NCI-H526 treated with DMSO at 0.1 percent for 48 hours (cell line): ENCODE data around the gene CCNE1.
"Not testable (repeated sequence)": the region's sequence is repeated elsewhere in the genome, so short reads cannot be mapped to it uniquely, and the experiment has no call there.

Experiments
- DNase-seq: peaks from one replicate; lab custom pipeline; 2025; lab: John Stamatoyannopoulos, UW

Gene CCNE1

DNA sequence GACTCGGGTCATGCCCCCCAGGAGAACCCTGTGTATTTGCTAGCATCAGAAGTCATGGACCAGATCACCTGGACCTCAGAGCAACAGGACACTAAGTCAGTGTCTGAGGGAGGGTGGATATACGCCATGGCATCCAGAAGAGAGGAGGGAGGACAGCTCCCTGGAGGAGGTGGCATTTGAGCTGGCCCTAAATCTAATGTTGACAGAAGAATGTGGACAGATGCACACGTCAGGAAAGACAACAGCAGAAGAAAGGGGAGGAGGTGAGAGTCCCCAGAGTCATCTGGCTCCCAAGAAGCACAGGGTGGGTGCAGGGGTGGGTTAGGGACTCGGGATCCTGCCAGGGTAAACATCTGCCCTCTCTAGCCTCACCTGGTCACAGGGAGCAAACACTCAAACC lies 24.5 kb upstream of the CCNE1 start:
- no peak for DNase-seq

DNA sequence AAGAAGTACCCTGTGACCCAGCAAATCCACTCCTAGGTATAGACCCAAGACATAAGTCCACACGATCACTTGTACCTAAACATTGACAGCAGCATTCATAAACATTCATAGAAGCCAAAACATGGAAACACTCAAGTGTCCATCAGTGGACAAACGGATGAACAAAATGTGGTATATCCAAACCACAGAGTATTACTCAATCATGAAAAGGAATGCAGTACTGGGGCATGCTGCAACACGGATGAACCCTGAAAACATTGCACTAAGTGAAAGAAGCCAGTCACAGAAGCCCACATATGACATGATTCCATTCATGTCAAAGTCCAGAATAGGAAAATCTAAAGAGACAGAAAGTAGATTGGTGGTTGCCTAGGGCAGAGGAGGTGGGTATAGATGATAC lies 22.8 kb upstream of the CCNE1 start:
- no peak for DNase-seq

DNA sequence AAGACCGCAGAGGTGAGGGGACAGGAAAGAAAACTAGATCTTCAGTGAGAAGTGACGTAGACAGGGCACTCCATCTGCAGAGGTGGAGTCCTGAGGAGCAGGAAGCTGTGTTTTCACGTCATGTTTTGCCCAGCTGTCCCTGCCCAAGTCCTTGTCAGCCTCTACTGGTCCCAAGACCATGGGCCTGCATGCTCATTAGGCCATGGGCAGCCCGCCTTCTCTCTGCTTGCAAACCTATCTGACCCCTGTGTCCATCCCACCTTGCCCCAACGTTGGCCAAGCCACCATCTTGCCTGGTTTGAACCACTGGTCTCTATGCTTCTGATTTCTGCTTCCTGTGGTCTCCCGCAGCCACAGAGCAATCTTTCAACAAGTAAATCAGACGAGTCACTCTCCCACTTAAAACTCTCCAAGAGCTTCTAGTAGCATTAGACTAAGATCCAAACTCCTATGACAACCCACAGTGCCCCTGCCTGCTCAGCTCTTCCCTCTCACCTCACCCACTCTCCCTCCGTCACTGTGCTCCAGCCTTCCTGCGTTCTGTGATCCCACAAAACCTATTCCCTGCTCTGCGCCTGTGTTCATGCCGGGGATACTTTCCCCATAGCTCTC lies 18.6 kb upstream of the CCNE1 start:
- DNase-seq: no peak

DNA sequence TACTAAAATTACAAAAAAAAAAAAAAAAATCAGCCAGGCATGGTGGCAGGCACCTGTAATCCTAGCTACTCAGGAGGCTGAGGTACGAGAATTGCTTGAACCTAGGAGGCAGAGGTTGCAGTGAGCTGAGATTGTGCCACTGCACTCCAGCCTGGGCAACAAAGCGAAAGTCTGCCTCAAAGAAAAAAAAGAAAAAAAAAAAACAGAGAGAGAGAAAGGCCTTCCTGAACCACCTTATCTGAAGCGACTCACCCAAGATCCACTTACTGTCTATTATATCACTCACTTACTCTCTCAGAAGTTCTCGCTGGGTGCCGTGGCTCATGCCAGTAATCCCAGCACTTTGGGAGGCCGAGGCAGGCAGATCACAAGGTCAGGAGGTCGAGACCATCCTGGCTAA lies 17.3 kb upstream of the CCNE1 start:
- not testable (repeated sequence) for DNase-seq

DNA sequence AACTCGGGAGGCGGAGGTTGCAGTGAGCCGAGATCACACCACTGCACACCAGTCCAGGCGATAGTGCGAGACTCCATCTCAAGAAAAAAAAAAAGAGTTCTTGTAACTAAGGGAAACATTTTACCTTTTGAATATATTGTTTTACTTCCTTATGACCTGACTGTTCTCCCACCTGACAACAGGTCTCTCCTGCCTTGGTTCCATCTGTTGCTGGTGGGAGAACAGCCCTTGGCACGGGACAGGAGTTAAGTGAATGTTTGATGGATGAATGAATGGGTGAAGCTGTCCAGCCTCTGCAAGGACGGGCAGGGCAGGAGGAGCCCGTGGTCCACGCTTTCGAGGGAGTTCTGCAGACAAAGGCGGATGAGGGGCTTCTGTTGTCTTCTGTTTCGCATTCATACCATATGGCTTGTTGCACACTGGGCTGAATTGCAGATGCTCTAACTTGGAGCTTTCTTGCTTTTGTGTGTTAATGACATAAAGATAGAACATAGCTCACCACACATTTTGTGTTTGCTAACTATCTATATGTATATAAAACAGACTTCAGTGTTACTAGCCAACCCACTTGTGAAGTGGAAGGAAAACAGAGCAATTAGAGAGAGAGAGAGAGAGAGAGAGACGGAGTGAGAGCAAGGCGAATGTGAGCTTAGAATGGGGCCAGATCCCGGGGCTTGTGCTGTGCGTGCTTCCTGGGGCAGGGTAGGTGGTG lies 16.2 kb upstream of the CCNE1 start:
- no peak for DNase-seq

DNA sequence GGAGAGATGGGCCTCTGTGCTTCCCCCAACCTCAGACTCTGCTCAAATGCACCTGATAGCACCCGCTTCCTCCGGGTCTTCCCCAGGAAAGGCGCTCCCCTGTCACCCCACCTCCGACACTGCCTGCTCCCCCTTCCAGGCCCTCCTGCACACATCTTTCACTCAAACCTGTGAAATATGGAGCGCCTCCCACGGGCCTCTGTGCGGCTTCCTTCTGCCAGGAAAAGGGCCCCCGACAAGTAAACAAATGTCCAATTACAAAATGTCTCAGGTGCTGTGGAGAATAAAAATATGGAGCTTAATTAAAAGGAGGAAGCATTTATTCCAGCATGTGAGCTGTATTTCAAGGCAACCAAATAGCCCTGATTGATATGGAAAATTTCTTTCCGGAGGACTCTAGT lies 15.6 kb upstream of the CCNE1 start:
- no peak for DNase-seq

DNA sequence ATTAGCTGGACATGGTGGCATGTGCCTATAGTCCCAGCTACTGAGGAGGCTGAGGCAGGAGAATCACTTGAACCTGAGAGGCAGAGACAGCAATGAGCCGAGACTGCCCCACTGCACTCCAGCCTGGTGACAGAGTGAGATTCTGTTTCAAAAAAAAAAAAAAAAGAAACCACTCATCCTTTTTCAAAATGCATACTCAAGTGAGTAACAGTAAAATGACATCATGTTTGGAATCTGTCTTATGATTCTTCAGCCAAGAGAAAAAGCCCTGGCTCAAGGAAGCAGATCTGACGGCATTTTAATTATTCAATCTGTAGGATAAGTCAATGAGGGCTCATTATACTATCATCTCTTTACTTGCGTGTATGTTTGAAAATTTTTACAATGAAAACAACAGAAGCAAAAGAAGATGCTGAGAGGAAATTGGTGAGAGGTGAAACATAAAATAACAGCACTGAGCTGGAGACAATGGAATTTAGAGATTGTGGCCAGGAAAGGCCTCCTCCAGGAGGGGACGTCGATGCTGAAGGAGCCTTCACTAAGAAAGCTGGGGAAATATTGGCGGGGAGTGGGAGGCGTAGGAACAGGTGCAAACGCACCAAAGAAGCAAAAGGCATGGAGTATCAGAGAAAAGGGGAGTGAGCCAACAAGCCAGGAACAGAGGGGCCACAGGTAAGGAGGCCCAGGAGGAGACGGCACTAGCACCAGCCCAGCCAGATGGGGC lies 12.9 kb upstream of the CCNE1 start:
- DNase-seq: no peak

DNA sequence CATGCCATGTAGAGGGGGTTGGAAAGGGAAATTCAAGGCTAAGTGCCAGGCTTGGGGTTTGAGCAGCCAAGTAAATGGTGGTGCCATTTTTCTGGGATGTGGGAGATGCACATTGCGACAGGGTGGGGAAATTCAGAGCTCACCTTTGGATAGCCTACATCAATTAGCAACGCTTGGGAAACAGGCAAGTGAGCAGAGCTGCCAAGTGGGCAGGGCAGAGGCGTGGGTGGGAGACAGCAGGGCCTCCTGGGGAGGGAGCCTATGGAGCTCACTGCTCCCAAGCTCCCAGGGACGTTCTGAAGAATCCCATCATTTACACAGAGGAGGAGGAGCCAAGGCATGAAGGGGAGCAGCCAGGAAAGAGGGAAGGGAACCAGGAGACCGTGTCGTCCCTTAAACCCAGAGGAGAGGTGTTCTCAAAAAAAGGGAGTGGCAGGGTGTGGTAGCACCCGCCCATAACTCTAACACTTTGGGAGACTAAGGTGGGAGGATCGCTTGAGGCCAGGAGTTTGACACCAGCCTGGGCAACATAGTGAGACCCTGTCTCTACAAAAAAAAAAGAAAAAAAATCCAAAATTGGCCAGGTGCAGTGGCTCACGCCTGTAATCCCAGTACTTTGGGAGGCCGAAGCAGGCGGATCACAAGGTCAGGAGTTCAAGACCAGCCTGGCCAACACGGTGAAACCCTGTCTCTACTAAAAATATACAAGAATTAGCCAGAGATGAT lies 11.5 kb upstream of the CCNE1 start:
- no peak for DNase-seq

DNA sequence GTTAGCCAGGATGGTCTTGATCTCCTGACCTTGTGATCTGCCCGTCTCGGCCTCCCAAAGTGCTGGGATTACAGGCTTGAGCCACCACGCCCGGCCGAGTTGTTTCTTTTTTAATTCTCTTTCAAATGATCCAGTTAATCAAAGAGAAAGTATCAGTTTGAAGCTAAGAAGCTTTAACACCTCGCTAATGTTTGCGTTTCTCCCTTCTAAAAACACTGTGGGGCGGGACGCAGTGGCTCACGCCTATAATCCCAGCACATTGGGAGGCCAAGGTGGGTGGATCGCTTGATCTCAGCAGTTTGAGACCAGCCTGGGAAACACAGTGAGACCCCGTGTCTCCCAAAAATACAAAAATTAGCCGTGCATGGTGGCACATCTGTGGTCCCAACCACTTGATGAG lies 7.8 kb upstream of the CCNE1 start:
- not testable (repeated sequence) for DNase-seq

DNA sequence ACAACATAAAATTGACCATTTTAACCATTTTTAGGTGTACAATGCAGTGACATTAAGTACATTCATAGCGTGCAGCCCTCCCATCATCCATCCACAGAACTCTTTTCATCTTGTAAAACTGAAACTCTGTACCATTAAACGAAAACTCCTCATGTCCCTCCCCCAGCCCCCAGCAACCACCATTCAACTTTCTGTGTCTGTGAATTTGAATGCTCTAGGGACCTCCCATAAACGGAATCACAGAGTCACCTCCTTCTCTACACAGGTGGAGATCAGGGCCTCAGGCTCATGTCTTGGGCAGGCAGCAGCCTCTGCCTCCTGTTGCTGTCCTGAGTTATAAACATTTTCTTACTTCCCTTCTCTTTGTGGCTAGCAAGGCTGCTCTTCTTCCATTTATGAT lies 7.3 kb upstream of the CCNE1 start:
- no peak for DNase-seq

DNA sequence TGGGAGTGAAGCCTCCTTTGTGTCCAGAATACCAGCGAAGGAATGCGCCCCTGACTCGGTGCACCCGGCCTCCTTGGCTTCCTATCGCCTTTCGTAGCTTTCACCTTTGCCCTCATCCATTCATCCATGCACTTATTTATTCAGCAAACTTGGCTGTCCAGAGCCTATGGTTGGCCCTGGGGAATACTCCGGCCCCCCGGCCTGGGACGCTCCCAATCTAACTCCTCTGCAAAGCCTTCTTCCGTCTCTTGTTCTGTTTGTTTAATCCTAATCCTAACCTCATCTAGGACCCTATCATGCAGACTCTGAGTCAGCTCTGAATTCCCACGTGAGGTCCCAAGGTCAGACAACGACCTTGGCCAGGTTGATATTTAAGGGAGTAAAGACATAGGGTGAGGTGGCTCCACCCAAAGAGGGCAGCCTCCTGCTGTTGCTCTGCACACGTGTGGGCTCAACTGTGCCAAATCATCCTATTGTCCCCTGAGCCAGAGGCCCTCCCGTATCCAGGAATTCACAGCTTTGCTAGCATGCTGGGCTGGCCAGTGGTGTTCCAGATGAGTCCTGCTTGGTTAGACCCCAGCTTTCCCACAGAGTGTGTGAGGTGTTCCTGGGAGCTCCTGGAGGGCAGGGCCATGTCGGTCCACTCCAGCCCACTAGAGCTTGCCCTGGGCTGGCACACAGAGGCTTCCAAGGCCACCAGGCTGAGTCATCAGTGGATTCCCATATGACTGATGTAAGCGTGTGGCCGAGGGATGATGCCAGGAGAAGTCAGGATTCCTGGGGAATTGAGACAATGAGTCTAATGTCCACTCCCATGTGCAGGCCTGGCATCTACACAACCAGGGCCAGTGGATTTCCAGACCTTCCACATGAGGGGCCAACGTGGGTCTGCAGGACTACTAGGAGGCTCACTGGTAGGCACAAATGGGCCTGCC lies 6.5 kb upstream of the CCNE1 start:
- no peak for DNase-seq

DNA sequence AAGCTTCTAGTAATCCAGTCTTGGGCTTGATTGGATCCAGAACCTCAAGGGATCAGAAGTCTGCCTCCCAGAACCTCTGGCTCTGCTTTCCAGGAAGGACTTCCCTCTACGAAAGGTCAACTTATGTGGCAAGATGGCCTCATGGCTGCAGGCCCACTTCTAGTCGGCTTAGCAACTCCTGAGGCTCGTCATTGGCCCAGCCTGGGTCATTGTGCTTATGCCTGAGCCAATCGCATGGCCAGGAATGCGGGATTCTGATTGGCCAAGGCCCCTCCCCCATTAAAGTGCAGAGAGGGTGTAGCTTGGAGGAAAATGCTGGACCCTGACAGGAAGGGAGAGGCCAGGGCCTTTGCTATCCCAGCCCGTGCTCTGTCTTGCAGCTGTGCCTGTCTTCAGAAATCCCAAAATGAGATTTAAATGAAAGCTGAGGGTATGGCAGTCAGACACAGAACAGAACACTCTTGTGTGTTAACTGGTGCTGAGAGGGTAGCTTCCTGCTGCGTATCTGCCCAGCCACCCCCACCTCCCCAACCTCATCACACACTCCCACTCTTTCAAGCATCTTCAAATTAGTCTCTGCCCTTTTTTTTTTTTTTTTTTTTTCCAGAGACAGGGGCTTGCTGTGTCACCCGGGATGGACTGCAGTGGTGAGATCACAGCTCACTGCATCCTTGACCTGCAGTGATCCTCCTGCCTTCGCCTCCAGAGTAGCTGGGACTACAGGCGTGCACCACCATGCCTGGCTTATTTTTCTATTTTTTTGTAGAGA lies 5.5 kb upstream of the CCNE1 start:
- DNase-seq: no peak

DNA sequence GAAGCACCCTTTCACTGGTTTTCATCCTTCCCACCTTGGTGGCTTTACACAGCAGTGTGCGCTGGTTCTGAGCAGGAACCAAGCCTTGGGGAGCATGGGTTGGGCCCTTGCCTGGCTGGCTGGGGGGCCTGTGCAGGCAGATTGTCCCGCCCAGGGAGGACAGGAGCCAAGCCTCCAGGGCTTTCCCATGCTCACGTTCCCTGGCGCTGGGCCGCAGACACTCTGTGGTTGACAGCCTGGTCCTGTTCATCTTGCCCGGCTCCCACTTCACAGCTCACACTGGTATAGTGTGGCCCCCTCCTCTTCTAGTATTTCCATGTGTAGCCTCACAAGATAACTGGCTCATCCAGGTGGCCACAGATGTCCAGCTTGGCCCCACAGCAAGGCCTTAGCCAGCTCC lies 4.6 kb upstream of the CCNE1 start:
- no peak for DNase-seq

DNA sequence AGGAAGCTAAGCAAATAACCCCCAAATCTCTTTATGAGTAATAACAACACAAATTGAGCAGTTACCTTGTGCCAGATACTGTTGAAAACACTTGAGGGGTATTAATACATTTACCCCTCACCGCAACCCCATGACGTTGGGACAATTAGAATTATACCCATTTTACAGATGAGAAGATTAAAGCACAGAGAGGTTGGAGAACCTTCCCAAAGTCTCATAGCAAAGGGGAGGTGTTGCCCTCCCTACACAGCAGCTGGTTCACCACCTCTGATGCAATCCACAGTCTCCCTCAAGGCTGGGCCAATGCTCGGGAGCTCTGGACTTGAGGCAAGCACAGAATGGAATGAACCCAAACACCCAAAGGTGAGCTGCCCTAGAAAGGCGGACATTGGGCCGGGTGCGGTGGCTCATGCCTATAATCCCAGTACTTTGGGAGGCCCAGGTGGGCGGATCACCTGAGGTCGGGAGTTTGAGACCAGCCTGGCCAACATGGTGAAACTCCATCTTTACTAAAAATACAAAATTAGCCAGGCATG lies 3.9 kb upstream of the CCNE1 start:
- no peak for DNase-seq

DNA sequence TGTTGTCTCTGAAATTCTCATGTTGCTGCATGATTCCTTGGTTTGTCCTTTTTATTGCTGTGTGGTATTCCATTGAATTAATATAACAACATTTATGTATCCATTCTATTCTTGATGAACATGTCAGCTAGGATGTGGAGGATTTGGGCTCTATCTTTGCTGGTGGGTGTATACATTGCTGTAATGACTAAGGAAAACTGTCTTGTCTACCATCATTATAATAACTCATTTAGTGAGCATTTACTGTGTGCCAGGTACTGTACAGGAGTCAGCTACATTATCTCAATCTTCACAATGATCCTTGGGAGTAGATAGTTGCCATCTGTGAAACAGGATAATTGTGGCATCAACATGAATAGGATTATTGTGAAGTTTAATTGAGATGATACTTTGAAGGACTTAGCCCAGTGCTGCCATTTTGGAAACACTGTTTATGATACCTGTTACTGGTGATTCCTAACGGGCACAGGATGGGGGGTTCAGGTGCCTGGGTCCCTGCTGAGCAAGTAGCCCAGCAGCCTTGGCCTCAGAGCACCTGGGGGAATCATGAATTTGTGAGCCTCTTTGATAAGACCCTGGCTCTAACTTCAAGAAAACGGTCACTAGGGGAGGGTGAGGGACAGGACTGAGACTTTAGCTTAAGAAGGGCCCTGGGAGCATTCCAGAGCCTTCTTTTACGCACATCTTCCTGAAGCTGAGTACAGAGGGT lies 1.8 kb upstream of the CCNE1 start:
- DNase-seq: no peak

DNA sequence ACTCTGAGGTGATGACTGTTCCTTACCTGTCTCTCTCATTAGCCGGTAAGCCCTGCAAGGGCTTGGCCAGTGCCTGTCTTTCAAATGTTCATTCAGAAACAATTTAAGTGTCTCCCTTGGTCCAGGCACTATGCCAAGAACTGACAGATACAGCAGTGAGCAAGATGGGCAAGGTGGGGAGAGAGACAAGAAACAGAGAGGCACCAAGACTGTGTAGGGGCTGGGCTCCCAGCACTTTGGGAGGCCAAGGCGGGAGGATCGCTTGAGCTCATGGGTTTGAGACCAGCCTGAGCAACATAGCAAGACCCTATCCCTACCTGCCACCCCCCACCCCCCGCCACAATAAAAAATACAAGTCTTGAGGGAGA lies 1.3 kb upstream of the CCNE1 start:
- no peak for DNase-seq

DNA sequence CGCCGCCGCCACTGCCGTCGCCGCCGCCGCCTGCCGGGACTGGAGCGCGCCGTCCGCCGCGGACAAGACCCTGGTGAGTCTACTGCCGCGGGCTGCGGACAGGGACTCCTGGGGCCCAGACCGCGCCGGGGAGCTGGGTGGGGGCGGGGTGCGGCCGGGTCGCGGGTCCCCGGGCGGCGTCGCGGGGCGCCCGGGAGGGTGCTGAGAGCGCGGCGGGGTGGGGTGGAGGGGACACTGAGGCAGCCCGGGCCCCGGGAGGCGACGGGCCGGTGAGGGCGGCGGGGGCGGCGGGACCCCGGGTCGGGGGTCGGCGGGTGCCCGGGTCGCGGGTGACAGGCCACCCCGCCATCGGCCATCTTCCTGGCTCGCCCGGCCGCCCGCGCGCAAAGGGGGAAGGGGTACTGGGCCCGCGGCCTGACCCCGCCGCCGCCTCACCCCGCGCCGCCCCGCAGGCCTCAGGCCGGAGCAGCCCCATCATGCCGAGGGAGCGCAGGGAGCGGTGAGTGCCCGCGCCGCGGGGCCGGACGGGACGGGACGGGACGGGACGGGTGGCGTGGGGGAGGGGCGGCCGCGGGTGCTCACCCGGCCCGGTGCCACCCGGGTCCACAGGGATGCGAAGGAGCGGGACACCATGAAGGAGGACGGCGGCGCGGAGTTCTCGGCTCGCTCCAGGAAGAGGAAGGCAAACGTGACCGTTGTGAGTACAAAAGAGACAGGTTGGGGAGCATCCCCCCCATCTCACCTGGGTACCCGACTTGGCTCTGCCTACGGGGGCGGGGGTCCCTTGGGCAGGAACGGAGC lies 489 bp downstream of the CCNE1 start:
- no peak for DNase-seq

DNA sequence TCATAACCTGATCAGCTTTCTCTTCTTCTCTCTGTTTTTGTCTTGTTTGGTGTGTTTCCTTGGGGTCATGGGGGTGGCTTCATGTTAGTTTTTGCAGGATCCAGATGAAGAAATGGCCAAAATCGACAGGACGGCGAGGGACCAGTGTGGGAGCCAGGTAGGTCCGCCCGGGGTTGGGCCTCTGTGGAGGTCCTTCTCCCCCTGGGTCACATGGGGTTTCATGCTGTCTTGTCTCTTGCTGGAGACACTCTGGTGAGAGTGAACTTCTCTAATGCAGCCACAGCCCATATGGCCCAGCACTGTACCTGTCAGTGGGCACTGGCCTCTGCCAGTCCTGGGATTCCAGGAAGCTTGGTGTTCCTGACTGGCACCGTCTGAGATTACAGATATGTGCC lies 1.1 kb downstream of the CCNE1 start:
- DNase-seq: no peak

DNA sequence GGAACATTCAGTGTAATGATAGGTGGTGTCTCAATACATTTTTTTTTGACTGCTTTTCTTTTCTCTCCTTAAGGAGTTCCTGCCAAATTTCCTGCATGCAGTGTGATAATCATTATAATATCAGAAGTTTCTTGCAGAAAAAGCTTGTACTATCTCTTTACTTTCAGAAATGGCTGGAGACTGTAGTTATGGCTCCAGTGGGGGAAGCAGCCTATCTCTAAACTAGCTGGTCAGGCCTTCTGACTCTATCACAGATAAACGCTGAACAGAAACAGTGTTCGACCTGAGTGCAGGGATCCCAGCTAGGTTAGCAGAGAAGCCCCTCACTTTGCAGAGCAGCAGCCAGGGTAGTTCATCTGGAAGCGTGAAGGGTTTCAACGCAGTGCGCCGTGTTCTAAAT lies 1.9 kb downstream of the CCNE1 start:
- no peak for DNase-seq
